Measurements from ENCODE around the gene SFTPB.

GRCh38 chr2:85611217-85611704 lies 56.7 kb downstream of the SFTPB start:
- TF ChIP-seq POLR2AphosphoS5 (IDR thresholded peaks at IDR 0.05; ENCODE audit: low read depth, low read length) (no peak), TAF1 (IDR thresholded peaks at IDR 0.05; ENCODE audit: low read depth, low read length) (no peak), POLR2A (IDR thresholded peaks at IDR 0.05; ENCODE audit: low read depth, low read length) (no peak), PAX5 (IDR thresholded peaks at IDR 0.05; ENCODE audit: insufficient read depth, low read length, severe bottlenecking) (no peak), SPI1 (IDR thresholded peaks at IDR 0.05; ENCODE audit: low read depth, low read length) (no peak)

Measured in GM12891 (cell line).